GM12891 (cell line): Measurements from ENCODE around the gene MAP4K4.

Experiments used
- PAX5 ChIP-seq: IDR thresholded peaks from 2 replicates; pipeline ENCODE4 v1.6.1; 2011; ENCODE audit warnings: low read length, moderate library complexity, mild to moderate bottlenecking; ENCODE audit not compliant: insufficient read depth, severe bottlenecking
- POLR2A ChIP-seq: IDR thresholded peaks from 2 replicates; pipeline ENCODE4 v1.6.1; 2011; ENCODE audit warnings: low read depth, low read length, control low read depth
- POLR2AphosphoS5 ChIP-seq: IDR thresholded peaks from 2 replicates; pipeline ENCODE4 v1.6.1; 2011; ENCODE audit warnings: low read depth, low read length, control low read depth
- POU2F2 ChIP-seq: IDR thresholded peaks from 2 replicates; pipeline ENCODE4 v1.6.1; 2011; ENCODE audit warnings: low read depth, mild to moderate bottlenecking, control low read depth, low read length, moderate library complexity
- SPI1 ChIP-seq: IDR thresholded peaks from 2 replicates; pipeline ENCODE4 v1.6.1; 2011; ENCODE audit warnings: low read depth, low read length, control low read depth

GRCh38 chr2:101792208-101792607 lies 94.7 kb downstream of the MAP4K4 start:
- TF ChIP-seq POU2F2, result no peak
- TF ChIP-seq POLR2A, result no peak
- TF ChIP-seq PAX5, result no peak
- no peak for TF ChIP-seq POLR2AphosphoS5
- TF ChIP-seq SPI1, result no peak
